Neuronal stem cell (in vitro differentiated cells): ENCODE results near the gene SIGLEC14.

Experiments used
- DNase-seq: peaks from one replicate; pipeline ENCODE4 v3.0.0-alpha.2; 2013; ENCODE audit warnings: low spot score
- H2AFZ ChIP-seq: one replicate; pipeline ENCODE4 v1.6.1; 2013; ENCODE audit warnings: mild to moderate bottlenecking, low read length, inconsistent platforms
- H2AK5ac ChIP-seq: 2 replicates; pipeline ENCODE4 v1.6.1; 2013; ENCODE audit warnings: low read depth, mild to moderate bottlenecking, inconsistent platforms, low read length, moderate library complexity, mixed read lengths
- H2BK120ac ChIP-seq: 2 replicates; pipeline ENCODE4 v1.6.1; 2013; ENCODE audit warnings: low read depth, mild to moderate bottlenecking, inconsistent platforms, low read length, moderate library complexity, mixed read lengths
- H2BK12ac ChIP-seq: one replicate; pipeline ENCODE4 v1.6.1; 2013; ENCODE audit warnings: low read length, inconsistent platforms
- H2BK15ac ChIP-seq: 2 replicates; pipeline ENCODE4 v1.6.1; 2013; ENCODE audit warnings: mild to moderate bottlenecking, low read length, inconsistent platforms, mixed read lengths
- H2BK5ac ChIP-seq: one replicate; pipeline ENCODE4 v1.6.1; 2013; ENCODE audit warnings: inconsistent platforms, mild to moderate bottlenecking, low read length, moderate library complexity
- H3K14ac ChIP-seq: one replicate; pipeline ENCODE4 v1.6.1; 2013; ENCODE audit warnings: low read length, inconsistent platforms
- H3K18ac ChIP-seq: 2 replicates; pipeline ENCODE4 v1.6.1; 2013; ENCODE audit warnings: low read length, inconsistent platforms
- H3K23ac ChIP-seq: 2 replicates; pipeline ENCODE4 v1.6.1; 2013; ENCODE audit warnings: low read depth, mild to moderate bottlenecking, mixed read lengths, low read length, inconsistent platforms; ENCODE audit not compliant: poor library complexity
- H3K27ac ChIP-seq: replicated peaks from 3 replicates; pipeline ENCODE4 v1.5.1; 2013; ENCODE audit warnings: low read length, inconsistent platforms
- H3K27me3 ChIP-seq, 3 experiments: 2 replicates each; pipeline ENCODE4 v1.6.1; 2013; ENCODE audit warnings: low read length in 3 of 3, mild to moderate bottlenecking in 2 of 3, inconsistent platforms in 1 of 3, low read depth in 1 of 3, mixed read lengths in 1 of 3, moderate library complexity in 1 of 3; ENCODE audit not compliant: control insufficient read depth in 3 of 3, insufficient read depth in 3 of 3
- H3K36me3 ChIP-seq, 2 donors: replicated peaks in 1 of 2; 2 replicates each; pipeline ENCODE4 v1.6.1; 2013; ENCODE audit warnings: low read length in 2 of 2; ENCODE audit not compliant: control insufficient read depth in 2 of 2, insufficient read depth in 2 of 2
- H3K4ac ChIP-seq: 2 replicates; pipeline ENCODE4 v1.6.1; 2013; ENCODE audit warnings: inconsistent platforms, mild to moderate bottlenecking, low read length, moderate library complexity
- H3K4me1 ChIP-seq, 2 donors: 1 replicate in 1 of 2; 2 replicates in 1 of 2; pipeline ENCODE4 v1.6.1; 2013; ENCODE audit warnings: low read length in 2 of 2, low read depth in 1 of 2; ENCODE audit not compliant: control insufficient read depth in 2 of 2, insufficient read depth in 1 of 2
- H3K4me2 ChIP-seq: one replicate; pipeline ENCODE4 v1.6.1; 2013; ENCODE audit warnings: mild to moderate bottlenecking, low read length, inconsistent platforms; ENCODE audit not compliant: insufficient read depth, poor library complexity, severe bottlenecking
- H3K4me3 ChIP-seq, 2 donors: 2 replicates each; pipeline ENCODE4 v1.5.1; 2013; ENCODE audit warnings: low read length in 2 of 2, mild to moderate bottlenecking in 2 of 2, inconsistent platforms in 1 of 2, moderate library complexity in 1 of 2
- H3K79me1 ChIP-seq: one replicate; pipeline ENCODE4 v1.6.1; 2013; ENCODE audit warnings: low read depth, mild to moderate bottlenecking, inconsistent platforms, low read length, moderate library complexity
- H3K9ac ChIP-seq: one replicate; pipeline ENCODE4 v1.6.1; 2013; ENCODE audit warnings: mild to moderate bottlenecking, low read depth, low read length, inconsistent platforms; ENCODE audit not compliant: poor library complexity
- H3K9me3 ChIP-seq, 2 donors: replicated peaks in 1 of 2; 2 replicates each; pipeline versions ENCODE3 to v1.6.1; 2013; ENCODE audit warnings: low read length in 2 of 2, mild to moderate bottlenecking in 2 of 2, inconsistent platforms in 1 of 2, low read depth in 1 of 2, mixed read lengths in 1 of 2, moderate library complexity in 1 of 2; ENCODE audit not compliant: control insufficient read depth in 2 of 2, insufficient read depth in 1 of 2
- H4K8ac ChIP-seq: one replicate; pipeline ENCODE4 v1.6.1; 2013; ENCODE audit warnings: low read depth, mild to moderate bottlenecking, inconsistent platforms, low read length, moderate library complexity
- H4K91ac ChIP-seq: one replicate; pipeline ENCODE4 v1.6.1; 2013; ENCODE audit warnings: low read length, low read depth, mild to moderate bottlenecking, inconsistent platforms; ENCODE audit not compliant: poor library complexity
- WGBS, 2 donors: extraction: QIAGEN DNeasy Blood & Tissue Kit; methylation state at CpG; one replicate each; pipeline ENCODE4 v1.1.7; 2013; ENCODE audit warnings: missing lambda C conversion rate in 2 of 2, mixed read lengths in 1 of 2; ENCODE audit not compliant: insufficient read length in 2 of 2, insufficient replicate concordance in 1 of 2; ENCODE audit errors: extremely low coverage in 2 of 2; 5-methylcytosine and 5-hydroxymethylcytosine counted together

Gene SIGLEC14

GRCh38 chr19:51668216-51668615 is 21.6 kb upstream of the SIGLEC14 start:
- Histone ChIP-seq H3K79me1 (no peaks in the 10 kb centered on the region), H3K36me3 (no peaks in the 10 kb centered on the region), H3K9me3 (no peaks in the 10 kb centered on the region), H3K4me3 (no peak overlapping the region), H2AFZ (no peak overlapping the region), H3K23ac (no peak overlapping the region), H3K4ac (no peak overlapping the region), H2BK15ac (no peak overlapping the region), H3K18ac (no peak overlapping the region), H3K4me1 (no peaks in the 10 kb centered on the region), H2BK5ac (no peak overlapping the region), H3K14ac (no peak overlapping the region), H4K91ac (no peak overlapping the region), H2BK12ac (no peak overlapping the region), H4K8ac (no peak overlapping the region), H3K27ac (no peak overlapping the region), H3K4me2 (no peak overlapping the region), H2AK5ac (no peak overlapping the region), H3K9ac (no peak overlapping the region), H2BK120ac (no peak overlapping the region), H3K27me3 (no peaks in the 10 kb centered on the region)
- no peak for DNase-seq
- WGBS, 2 donors, result no CpG with 5 or more reads among the region's 3 CpGs

GRCh38 chr19:51664997-51665396 is 18.4 kb upstream of the SIGLEC14 start:
- Histone ChIP-seq H3K14ac (no peak overlapping the region), H3K9me3 (no peaks in the 10 kb centered on the region), H2BK15ac (no peak overlapping the region), H2AK5ac (no peak overlapping the region), H2BK5ac (no peak overlapping the region), H3K27me3 (no peaks in the 10 kb centered on the region), H3K36me3 (no peaks in the 10 kb centered on the region), H3K4ac (no peak overlapping the region), H4K8ac (no peak overlapping the region), H4K91ac (no peak overlapping the region), H2BK12ac (no peak overlapping the region), H2BK120ac (no peak overlapping the region), H3K23ac (no peak overlapping the region), H3K4me1 (no peaks in the 10 kb centered on the region), H3K4me2 (no peak overlapping the region), H3K4me3 (no peak overlapping the region), H3K9ac (no peak overlapping the region), H2AFZ (no peak overlapping the region), H3K79me1 (no peaks in the 10 kb centered on the region), H3K27ac (no peak overlapping the region), H3K18ac (no peak overlapping the region)
- DNase-seq, result no peak
- no CpG with 5 or more reads among the region's 3 CpGs for WGBS, 2 donors

GRCh38 chr19:51664131-51664530 is 17.5 kb upstream of the SIGLEC14 start:
- Histone ChIP-seq H3K23ac (no peak overlapping the region), H2BK120ac (no peak overlapping the region), H2BK15ac (no peak overlapping the region), H2BK12ac (no peak overlapping the region), H3K27ac (no peak overlapping the region), H2AFZ (no peak overlapping the region), H3K4me1 (no peaks in the 10 kb centered on the region), H3K9me3 (no peaks in the 10 kb centered on the region), H3K4me3 (no peak overlapping the region), H4K91ac (no peak overlapping the region), H4K8ac (no peak overlapping the region), H3K14ac (no peak overlapping the region), H2AK5ac (no peak overlapping the region), H2BK5ac (no peak overlapping the region), H3K18ac (no peak overlapping the region), H3K79me1 (no peaks in the 10 kb centered on the region), H3K4me2 (no peak overlapping the region), H3K9ac (no peak overlapping the region), H3K4ac (no peak overlapping the region), H3K27me3 (no peaks in the 10 kb centered on the region), H3K36me3 (no peaks in the 10 kb centered on the region)
- no peak for DNase-seq
- no CpG with 5 or more reads among the region's 1 CpG for WGBS, 2 donors

DNA sequence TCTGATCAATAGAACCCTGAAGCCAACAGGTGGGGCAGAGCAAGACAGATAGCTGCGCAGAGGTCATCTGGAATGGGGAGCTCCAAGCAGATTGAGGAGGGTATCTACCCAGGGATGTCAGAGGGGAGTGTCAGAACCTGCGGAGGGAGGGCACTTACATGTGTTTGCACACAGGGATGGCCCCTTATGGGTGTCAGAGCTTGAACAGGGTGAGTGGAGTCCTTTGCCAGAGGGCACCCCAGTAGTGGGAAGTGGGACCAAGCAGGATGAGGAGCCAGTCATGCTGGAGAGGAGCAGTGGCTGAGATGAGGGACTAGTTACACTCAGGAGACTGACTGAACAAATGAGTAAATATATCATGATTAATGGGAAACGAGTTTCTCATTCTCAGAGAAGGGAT is 17.0 kb upstream of the SIGLEC14 start:
- WGBS, 2 donors, result no CpG with 5 or more reads among the region's 3 CpGs
- Histone ChIP-seq H3K27ac (no peak overlapping the region), H2BK15ac (no peak overlapping the region), H3K36me3 (no peaks in the 10 kb centered on the region), H4K8ac (no peak overlapping the region), H2BK12ac (no peak overlapping the region), H3K4me2 (no peak overlapping the region), H2AK5ac (no peak overlapping the region), H3K4me1 (no peaks in the 10 kb centered on the region), H3K4ac (no peak overlapping the region), H2BK120ac (no peak overlapping the region), H3K9me3 (no peaks in the 10 kb centered on the region), H3K79me1 (no peaks in the 10 kb centered on the region), H3K18ac (no peak overlapping the region), H3K4me3 (peak overlapping the region in 1 of 2 donors; percentile 55), H2BK5ac (no peak overlapping the region), H3K27me3 (peaks cover 0 to under 1% (median 0%) of the 10 kb centered on the region in 3 experiments), H2AFZ (no peak overlapping the region), H3K9ac (no peak overlapping the region), H3K14ac (no peak overlapping the region), H4K91ac (no peak overlapping the region), H3K23ac (no peak overlapping the region)
- no peak for DNase-seq
